Bronchial epithelial cell (primary cell): ENCODE measurements around the gene HLA-A. TPM values are rescaled to one million over a fixed set of nuclear protein-coding genes. Genes with fewer than 3 reads are reported as not detected.
"Not testable (repeated sequence)": the region's sequence is repeated elsewhere in the genome, so short reads cannot be mapped to it uniquely, and the experiment has no call there.

Experiments used
- DNase-seq: peaks from one replicate; pipeline ENCODE4 v3.0.0-alpha.2; 2010; ENCODE audit warnings: low read depth
- FAIRE-seq: peaks from 2 replicates; lab custom pipeline; 2011; peaks lifted over from hg19 to GRCh38; lab: Jason Lieb, UNC
- H3K27me3 ChIP-seq: 2 replicates; pipeline ENCODE4 v1.5.1; 2011; ENCODE audit warnings: low read length; ENCODE audit not compliant: control insufficient read depth, insufficient read depth
- H3K36me3 ChIP-seq: 2 replicates; pipeline ENCODE4 v1.5.1; 2011; ENCODE audit warnings: low read length; ENCODE audit not compliant: control insufficient read depth, insufficient read depth
- H3K4me3 ChIP-seq: 2 replicates; pipeline ENCODE4 v1.5.1; 2011; ENCODE audit warnings: mild to moderate bottlenecking, low read depth, low read length, control low read depth
- total RNA-seq: library from RNA; depleted of rRNA; stranded (reverse); fragments of >200 nt; gene quantifications from 2 replicates; pipeline ENCODE4 v1.2.1, GENCODE V29; 2014
- TF ChIP-seq, protein P1 (sequence below): IDR thresholded peaks from 2 replicates; pipeline ENCODE4 v1.5.1; 2011; ENCODE audit warnings: mild to moderate bottlenecking, moderate library complexity, low read length, control low read depth, inconsistent platforms; ENCODE audit not compliant: insufficient read depth, severe bottlenecking

HLA-A gene
- total RNA-seq, 1 donor from 2014 or later, result 707 TPM

DNA sequence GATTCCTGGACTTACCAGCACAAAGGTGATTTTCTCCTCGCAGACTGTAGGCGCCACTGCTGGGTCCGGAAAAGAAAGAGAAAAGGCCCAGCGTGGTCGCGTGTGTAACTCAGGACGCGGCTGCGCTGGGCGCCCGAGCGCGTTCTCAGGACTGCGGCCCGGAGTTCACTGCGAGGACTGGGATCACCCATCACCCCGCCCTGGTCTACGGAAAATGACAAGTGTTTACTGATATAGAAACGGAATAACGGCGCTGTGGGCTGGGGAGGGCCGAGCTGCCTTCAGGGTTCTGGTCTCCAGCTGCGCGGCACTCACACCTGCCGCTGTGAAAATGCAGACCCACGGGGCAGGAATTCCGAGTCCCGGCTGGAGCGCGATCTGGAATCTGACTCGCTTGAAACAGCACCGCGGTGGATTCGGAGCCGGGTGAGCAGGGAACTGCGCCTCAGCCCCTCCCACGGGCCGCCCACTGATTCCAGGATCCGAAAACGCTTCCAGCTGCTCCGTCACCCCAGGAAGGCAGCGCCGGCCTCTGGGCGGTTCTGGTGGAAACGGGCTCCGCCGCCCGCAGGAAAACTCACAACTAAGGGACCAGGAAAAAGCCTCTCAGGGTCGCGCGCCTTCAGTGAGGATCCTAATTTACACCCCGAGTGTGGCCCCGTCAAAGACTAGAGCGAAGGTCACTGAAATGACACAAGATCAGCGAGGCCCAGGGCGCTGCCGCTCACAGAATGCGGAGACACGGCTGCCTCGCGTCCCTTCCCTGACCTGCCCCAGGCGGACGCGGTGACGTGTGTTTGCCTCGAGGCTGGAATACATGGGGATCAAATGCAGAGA is 34.5 kb downstream of the HLA-A start:
- FAIRE-seq (no peak), DNase-seq (peak; percentile 58)
- Histone ChIP-seq H3K27me3 (peaks cover 14% of the 10 kb centered on the region), H3K36me3 (no peaks in the 10 kb centered on the region), H3K4me3 (peak overlapping the region; percentile 52)
- TF ChIP-seq, protein P1, sequence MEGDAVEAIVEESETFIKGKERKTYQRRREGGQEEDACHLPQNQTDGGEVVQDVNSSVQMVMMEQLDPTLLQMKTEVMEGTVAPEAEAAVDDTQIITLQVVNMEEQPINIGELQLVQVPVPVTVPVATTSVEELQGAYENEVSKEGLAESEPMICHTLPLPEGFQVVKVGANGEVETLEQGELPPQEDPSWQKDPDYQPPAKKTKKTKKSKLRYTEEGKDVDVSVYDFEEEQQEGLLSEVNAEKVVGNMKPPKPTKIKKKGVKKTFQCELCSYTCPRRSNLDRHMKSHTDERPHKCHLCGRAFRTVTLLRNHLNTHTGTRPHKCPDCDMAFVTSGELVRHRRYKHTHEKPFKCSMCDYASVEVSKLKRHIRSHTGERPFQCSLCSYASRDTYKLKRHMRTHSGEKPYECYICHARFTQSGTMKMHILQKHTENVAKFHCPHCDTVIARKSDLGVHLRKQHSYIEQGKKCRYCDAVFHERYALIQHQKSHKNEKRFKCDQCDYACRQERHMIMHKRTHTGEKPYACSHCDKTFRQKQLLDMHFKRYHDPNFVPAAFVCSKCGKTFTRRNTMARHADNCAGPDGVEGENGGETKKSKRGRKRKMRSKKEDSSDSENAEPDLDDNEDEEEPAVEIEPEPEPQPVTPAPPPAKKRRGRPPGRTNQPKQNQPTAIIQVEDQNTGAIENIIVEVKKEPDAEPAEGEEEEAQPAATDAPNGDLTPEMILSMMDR, result peak; percentile 44

GRCh38 chr6:29977425-29977727 is 35.0 kb downstream of the HLA-A start:
- Histone ChIP-seq H3K4me3 (peak overlapping the region; percentile 52), H3K27me3 (peaks cover 14% of the 10 kb centered on the region), H3K36me3 (no peaks in the 10 kb centered on the region)
- no peak for FAIRE-seq
- no peak for DNase-seq
- TF ChIP-seq, protein P1, result no peak

DNA sequence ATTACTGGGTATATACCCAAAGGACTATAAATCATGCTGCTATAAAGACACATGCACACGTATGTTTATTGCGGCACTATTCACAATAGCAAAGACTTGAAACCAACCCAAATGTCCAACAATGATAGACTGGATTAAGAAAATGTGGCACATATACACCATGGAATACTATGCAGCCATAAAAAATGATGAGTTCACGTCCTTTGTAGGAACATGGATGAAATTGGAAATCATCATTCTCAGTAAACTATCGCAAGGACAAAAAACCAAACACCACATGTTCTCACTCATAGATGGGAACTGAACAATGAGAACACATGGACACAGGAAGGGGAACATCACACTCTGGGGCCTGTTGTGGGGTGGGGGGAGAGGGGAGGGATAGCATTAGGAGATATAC is 37.7 kb downstream of the HLA-A start:
- not testable (repeated sequence) for FAIRE-seq, H3K4me3 ChIP-seq, DNase-seq, H3K36me3 ChIP-seq
- H3K27me3 ChIP-seq, result peaks cover 11% of the 10 kb centered on the region

DNA sequence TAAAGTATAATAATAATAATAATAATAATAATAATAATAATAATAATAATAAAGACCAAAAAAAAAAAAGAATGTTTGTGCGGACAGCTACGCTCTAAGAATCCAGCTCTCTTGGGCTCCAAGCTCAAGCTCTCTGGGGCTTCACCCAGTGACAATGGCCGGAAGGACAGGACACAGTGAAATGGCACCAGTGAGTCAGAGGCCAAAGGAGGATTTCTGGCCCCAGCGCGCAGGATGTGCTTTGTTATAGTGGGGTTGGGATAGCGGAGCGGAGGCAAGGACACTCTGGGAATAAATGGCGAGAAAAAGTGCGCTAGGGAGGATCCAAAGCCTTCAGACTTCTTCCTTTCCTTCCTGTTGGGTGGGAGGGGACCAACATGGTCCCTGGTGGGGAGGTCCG is 38.2 kb downstream of the HLA-A start:
- TF ChIP-seq, protein P1, result no peak
- DNase-seq (no peak), FAIRE-seq (no peak)

GRCh38 chr6:29981211-29981812 is 39.0 kb downstream of the HLA-A start:
- TF ChIP-seq, protein P1, result no peak

More for the DNA sequence above, 38.2 kb downstream of the HLA-A start:
- no peak overlapping the region for H3K4me3 ChIP-seq
- no peaks in the 10 kb centered on the region for H3K36me3 ChIP-seq
- H3K27me3 ChIP-seq, result peaks cover 6% of the 10 kb centered on the region

GRCh38 chr6:29982097-29982496 is 39.8 kb downstream of the HLA-A start:
- Histone ChIP-seq H3K36me3 (no peaks in the 10 kb centered on the region), H3K27me3 (peaks cover 2% of the 10 kb centered on the region), H3K4me3 (no peak overlapping the region)
- DNase-seq (no peak), FAIRE-seq (no peak)
- TF ChIP-seq, protein P1, result no peak

More at GRCh38 chr6:29981211-29981812, 39.0 kb downstream of the HLA-A start:
- no peak overlapping the region for H3K4me3 ChIP-seq
- DNase-seq (no peak), FAIRE-seq (no peak)
- H3K36me3 ChIP-seq, result no peaks in the 10 kb centered on the region
- peaks cover 3% of the 10 kb centered on the region for H3K27me3 ChIP-seq
